Measurements from ENCODE around the gene GPR171. TPM values are rescaled to one million over a fixed set of nuclear protein-coding genes. Genes with fewer than 3 reads are reported as not detected.
"Not testable (repeated sequence)": the region's sequence is repeated elsewhere in the genome, so short reads cannot be mapped to it uniquely, and the experiment has no call there.

GPR171 gene
- total RNA-seq, 1 donor from 2014 or later: not detected

- no peak for FAIRE-seq
- no peaks in the 10 kb centered on the region for H3K36me3 ChIP-seq (ENCODE audit: control insufficient read depth, insufficient read depth, low read length)
- DNase-seq (ENCODE audit: low read depth): no peak
- no peak for TF ChIP-seq CTCF (IDR thresholded peaks at IDR 0.05; ENCODE audit: insufficient read depth, low read length, severe bottlenecking)
- H3K27me3 ChIP-seq (ENCODE audit: control insufficient read depth, insufficient read depth, low read length): peaks cover 1% of the 10 kb centered on the region
- H3K4me3 ChIP-seq (ENCODE audit: low read depth, low read length): no peak overlapping the region
These were observed 20.5 kb downstream of the GPR171 start for GRCh38 chr3:151182349-151183079.

DNA sequence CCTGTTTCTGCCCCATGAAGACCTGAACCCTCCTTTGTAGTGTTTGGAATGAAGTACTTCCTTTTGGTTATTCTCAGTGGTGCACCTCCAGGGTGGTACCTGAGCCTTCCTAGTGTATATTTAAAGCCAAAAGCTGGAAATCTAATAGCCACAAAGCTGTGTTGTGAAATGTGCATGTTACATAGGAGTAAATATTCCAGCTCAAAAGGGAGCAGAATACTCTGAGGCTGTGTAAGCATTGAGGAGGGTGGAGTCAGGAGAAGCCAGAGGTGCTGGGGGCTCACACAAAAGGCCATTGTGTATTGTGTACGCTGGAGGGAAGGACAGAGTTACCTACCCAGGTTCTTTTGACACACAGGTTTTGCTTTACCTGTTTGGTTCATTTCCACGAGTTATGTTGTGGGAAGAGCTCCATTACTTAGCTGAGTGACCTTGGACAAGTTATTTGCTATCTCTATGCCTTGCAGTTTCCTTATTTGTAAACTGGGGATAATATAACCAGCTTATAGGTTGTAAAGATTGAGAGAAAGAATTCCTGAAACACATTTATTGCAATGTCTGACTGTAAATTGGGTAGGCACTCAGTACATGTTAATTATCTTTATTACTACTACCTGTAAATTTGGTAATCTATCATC is 24.7 kb downstream of the GPR171 start:
- Histone ChIP-seq H3K4me3 (ENCODE audit: low read depth, low read length) (no peak overlapping the region), H3K27me3 (ENCODE audit: control insufficient read depth, insufficient read depth, low read length) (peaks cover 1% of the 10 kb centered on the region), H3K36me3 (ENCODE audit: control insufficient read depth, insufficient read depth, low read length) (no peaks in the 10 kb centered on the region)
- FAIRE-seq (no peak), DNase-seq (ENCODE audit: low read depth) (no peak)
- TF ChIP-seq CTCF (IDR thresholded peaks at IDR 0.05; ENCODE audit: insufficient read depth, low read length, severe bottlenecking): no peak

- no peaks in the 10 kb centered on the region for H3K27me3 ChIP-seq (ENCODE audit: control insufficient read depth, insufficient read depth, low read length)
- no peak for DNase-seq (ENCODE audit: low read depth)
- FAIRE-seq: no peak
- no peaks in the 10 kb centered on the region for H3K36me3 ChIP-seq (ENCODE audit: control insufficient read depth, insufficient read depth, low read length)
- H3K4me3 ChIP-seq (ENCODE audit: low read depth, low read length): no peak overlapping the region
- no peak for TF ChIP-seq CTCF (IDR thresholded peaks at IDR 0.05; ENCODE audit: insufficient read depth, low read length, severe bottlenecking)
These were observed 27.1 kb downstream of the GPR171 start for GRCh38 chr3:151175952-151176351.

- no peak for TF ChIP-seq CTCF (IDR thresholded peaks at IDR 0.05; ENCODE audit: insufficient read depth, low read length, severe bottlenecking)
- Histone ChIP-seq H3K27me3 (ENCODE audit: control insufficient read depth, insufficient read depth, low read length) (no peaks in the 10 kb centered on the region), H3K4me3 (ENCODE audit: low read depth, low read length) (no peak overlapping the region), H3K36me3 (ENCODE audit: control insufficient read depth, insufficient read depth, low read length) (no peaks in the 10 kb centered on the region)
- FAIRE-seq (no peak), DNase-seq (ENCODE audit: low read depth) (no peak)
These were observed 28.7 kb downstream of the GPR171 start for GRCh38 chr3:151174351-151174750.

GRCh38 chr3:151171145-151171757 is 31.8 kb downstream of the GPR171 start:
- TF ChIP-seq CTCF (IDR thresholded peaks at IDR 0.05; ENCODE audit: insufficient read depth, low read length, severe bottlenecking): no peak
- no peaks in the 10 kb centered on the region for H3K36me3 ChIP-seq (ENCODE audit: control insufficient read depth, insufficient read depth, low read length)
- FAIRE-seq: no peak

DNA sequence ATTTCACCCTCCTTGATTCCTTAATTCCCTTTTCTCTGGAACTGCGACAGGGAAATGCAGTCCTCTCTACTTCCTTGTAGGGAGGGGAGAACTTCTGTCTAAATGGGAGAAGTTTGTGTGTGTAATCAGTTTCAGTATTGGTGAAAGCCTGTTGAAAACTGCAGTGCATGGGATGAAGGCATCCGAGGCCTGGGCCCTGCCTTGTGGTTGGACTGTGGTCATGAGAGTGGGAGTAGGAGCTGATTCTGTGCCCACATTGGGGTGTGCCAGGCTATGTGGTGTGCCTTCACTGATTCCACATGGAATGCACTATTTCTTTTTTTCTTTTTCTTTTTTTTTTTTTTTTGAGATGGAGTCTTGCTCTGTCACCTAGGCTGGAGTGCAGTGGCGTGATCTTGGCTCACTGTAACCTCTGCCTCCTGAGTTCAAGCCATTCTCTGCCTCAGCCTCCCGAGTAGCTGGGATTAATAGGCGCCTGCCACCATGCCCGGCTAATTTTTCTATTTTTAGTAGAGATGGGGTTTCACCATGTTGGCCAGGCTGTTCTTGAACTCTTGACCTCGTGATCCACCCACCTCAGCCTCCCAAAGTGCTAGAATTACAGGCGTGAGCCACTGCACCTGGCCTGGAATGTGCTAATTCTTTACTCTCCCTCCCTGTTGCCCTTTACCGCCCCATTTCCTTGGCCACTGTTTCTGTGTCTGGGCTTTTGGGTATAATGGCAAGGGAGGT is 32.9 kb downstream of the GPR171 start:
- DNase-seq (ENCODE audit: low read depth); H3K36me3 ChIP-seq (ENCODE audit: control insufficient read depth, insufficient read depth, low read length); FAIRE-seq; H3K27me3 ChIP-seq (ENCODE audit: control insufficient read depth, insufficient read depth, low read length); H3K4me3 ChIP-seq (ENCODE audit: low read depth, low read length): not testable (repeated sequence)

More at GRCh38 chr3:151171145-151171757, 31.8 kb downstream of the GPR171 start:
- H3K4me3 ChIP-seq (ENCODE audit: low read depth, low read length): no peak overlapping the region
- H3K27me3 ChIP-seq (ENCODE audit: control insufficient read depth, insufficient read depth, low read length): no peaks in the 10 kb centered on the region
- no peak for DNase-seq (ENCODE audit: low read depth)
